ENCODE results near the gene PITPNB. TPM values are rescaled to one million over a fixed set of nuclear protein-coding genes. Genes with fewer than 3 reads are reported as not detected.

The PITPNB gene
- total RNA-seq, 1 experiment from 2014 or later: 82.6 TPM

- BruUV-seq (replicated peaks): no TSS peak
- ATAC-seq (peak; percentile 55), DNase-seq (ENCODE audit: low read depth, low spot score) (no peak)
- no peaks in the 10 kb centered on the region for H3K27me3 ChIP-seq (ENCODE audit: insufficient read depth, low read length)
- 0 out of 4 replicates have a peak, but pooled peaks cover 0 to 5% of the 10 kb centered on the region in 2 experiments for H3K36me3 ChIP-seq (ENCODE audit: control insufficient read depth in 1 of 2, insufficient read depth in 2 of 2, low read length in 2 of 2)
- H3K4me3 ChIP-seq (replicated peaks in 1 of 2; ENCODE audit: low read depth in 1 of 2, low read length in 2 of 2): peak overlapping the region; percentile 68 to 83
- no peaks in the 10 kb centered on the region for H3K9me2 ChIP-seq (ENCODE audit: insufficient read depth)
- ChIA-PET RAD21 (ENCODE audit: low non-redundant PET in 1 of 2, low total read pairs in 2 of 2, uncharacterized antibody in 2 of 2, unreplicated experiment in 2 of 2) (interaction anchor here in 1 of 2 experiments (1.7 kb wide), 1 partner anchor 71 kb away, joined by 4 read pairs; no protein-coding TSS in a partner anchor), CTCF (interaction anchor here (0.7 to 1.9 kb wide), 4 partner anchors 17 to 70 kb away, joined by 3 to 8 read pairs (median 5); no protein-coding TSS in a partner anchor), POLR2A (interaction anchor here (0.6 to 2.4 kb wide), 7 partner anchors 10 to 817 kb away, joined by 3 to 5 read pairs (median 5); no protein-coding TSS in a partner anchor)
- no peak for TF ChIP-seq JUND (IDR thresholded peaks at IDR 0.05)
- no peak for TF ChIP-seq EGR1 (IDR thresholded peaks at IDR 0.05; ENCODE audit: low read depth)
- peak; percentile 19; the same call in 1 of the 2 replicates for TF ChIP-seq RAD21 (IDR thresholded peaks at IDR 0.05; ENCODE audit: low read depth)
- 0 out of 2 replicates have a peak, but pooled peaks have one; percentile 0 for TF ChIP-seq SIN3A (IDR thresholded peaks at IDR 0.05; ENCODE audit: low read depth)
- intact Hi-C loops (cut with micrococcal nuclease): no loop called here
- H3K9ac ChIP-seq (ENCODE audit: low read length): peak overlapping the region; percentile 81
- no peaks in the 10 kb centered on the region for H3K9me3 ChIP-seq (ENCODE audit: control insufficient read depth in 1 of 2, insufficient read depth in 1 of 2, low read depth in 1 of 2, low read length in 2 of 2)
- peak overlapping the region; percentile 90 for H3K27ac ChIP-seq (ENCODE audit: low read depth, low read length)
- no peak overlapping the region for H2AFZ ChIP-seq (ENCODE audit: low read depth, low read length, poor library complexity, severe bottlenecking)
- H3K4me1 ChIP-seq (ENCODE audit: control insufficient read depth in 1 of 2, insufficient read depth in 2 of 2, low read length in 2 of 2): peaks cover 26 to 32% of the 10 kb centered on the region in 2 experiments
- peak overlapping the region; percentile 91 for H3K4me2 ChIP-seq (ENCODE audit: low read length)
- peaks cover 20% of the 10 kb centered on the region; the same call in 1 of the 2 replicates for H4K20me1 ChIP-seq (ENCODE audit: insufficient read depth)
- H3K79me2 ChIP-seq (ENCODE audit: insufficient read depth, low read length): peaks cover 84% of the 10 kb centered on the region
Observed at GRCh38 chr22:27919942-27920755, 1.1 kb upstream of the PITPNB start.

- no peaks in the 10 kb centered on the region for H3K27me3 ChIP-seq (ENCODE audit: insufficient read depth, low read length)
- H3K9ac ChIP-seq (ENCODE audit: low read length): peak overlapping the region; percentile 81
- DNase-seq (ENCODE audit: low read depth, low spot score): no peak
- ChIA-PET POLR2A (interaction anchor here (0.8 to 2.4 kb wide), 6 partner anchors 11 to 72 kb away, joined by 3 to 5 read pairs (median 4); no protein-coding TSS in a partner anchor), CTCF (interaction anchor here (0.8 to 1.9 kb wide), 3 partner anchors 32 to 72 kb away, joined by 5 to 8 read pairs (median 6); no protein-coding TSS in a partner anchor), RAD21 (ENCODE audit: low non-redundant PET in 1 of 2, low total read pairs in 2 of 2, uncharacterized antibody in 2 of 2, unreplicated experiment in 2 of 2) (interaction anchor here in 1 of 2 experiments (1.7 kb wide), 1 partner anchor 72 kb away, joined by 4 read pairs; no protein-coding TSS in a partner anchor)
- H3K9me3 ChIP-seq (ENCODE audit: control insufficient read depth in 1 of 2, insufficient read depth in 1 of 2, low read depth in 1 of 2, low read length in 2 of 2): no peaks in the 10 kb centered on the region
- intact Hi-C loops (cut with micrococcal nuclease): no loop called here
- H3K79me2 ChIP-seq (ENCODE audit: insufficient read depth, low read length): peaks cover 92% of the 10 kb centered on the region
- no TSS peak for BruUV-seq (replicated peaks)
- peak overlapping the region; percentile 62 for H3K27ac ChIP-seq (ENCODE audit: low read depth, low read length)
- peaks cover 3% of the 10 kb centered on the region in 2 experiments; a peak in 1 of 4 replicates for H3K36me3 ChIP-seq (ENCODE audit: control insufficient read depth in 1 of 2, insufficient read depth in 2 of 2, low read length in 2 of 2)
- H4K20me1 ChIP-seq (ENCODE audit: insufficient read depth): peaks cover 34% of the 10 kb centered on the region; the same call in 1 of the 2 replicates
- ATAC-seq: peak; percentile 64
- H3K4me1 ChIP-seq (ENCODE audit: control insufficient read depth in 1 of 2, insufficient read depth in 2 of 2, low read length in 2 of 2): peaks cover 26 to 32% of the 10 kb centered on the region in 2 experiments
- H2AFZ ChIP-seq (ENCODE audit: low read depth, low read length, poor library complexity, severe bottlenecking): no peak overlapping the region
- H3K4me2 ChIP-seq (ENCODE audit: low read length): peak overlapping the region; percentile 84
- H3K9me2 ChIP-seq (ENCODE audit: insufficient read depth): no peaks in the 10 kb centered on the region
- TF ChIP-seq MAX (IDR thresholded peaks at IDR 0.05) (peak; percentile 77), ELF1 (IDR thresholded peaks at IDR 0.05; ENCODE audit: borderline replicate concordance, low read depth) (no peak), CBX3 (IDR thresholded peaks at IDR 0.05; ENCODE audit: low read depth) (no peak), RAD21 (IDR thresholded peaks at IDR 0.05; ENCODE audit: low read depth) (no peak), SIN3A (IDR thresholded peaks at IDR 0.05; ENCODE audit: low read depth) (peak; percentile 27; the same call in 1 of the 2 replicates), REST (IDR thresholded peaks at IDR 0.05; ENCODE audit: low read depth) (no peak), ZFX (IDR thresholded peaks at IDR 0.05) (peak; percentile 38; the same call in 1 of the 2 replicates)
- peak overlapping the region; percentile 68 to 70 for H3K4me3 ChIP-seq (replicated peaks in 1 of 2; ENCODE audit: low read depth in 1 of 2, low read length in 2 of 2)
Observed at GRCh38 chr22:27918341-27919221, 475 bp downstream of the PITPNB start.

Measured in HCT116 (cell line).